OCI-LY1 (cell line): ENCODE results near the gene INTS15.
A peak's percentile ranks its signal among the peaks of the same experiment; 100 is the strongest.
"Not testable (repeated sequence)": the region's sequence is repeated elsewhere in the genome, so short reads cannot be mapped to it uniquely, and the experiment has no call there.

Experiments used
- H2AFZ ChIP-seq: fragments of 200-600 bp; sonication (generic), shearing (Covaris generic); 2 replicates; pipeline ENCODE4 v1.6.0; 2014; ENCODE audit warnings: antibody characterized with exemption, mild to moderate bottlenecking, low read length
- H3F3A ChIP-seq: fragments of 200-600 bp; sonication (generic), shearing (Covaris generic); 2 replicates; pipeline ENCODE4 v1.6.0; 2014; ENCODE audit warnings: mild to moderate bottlenecking, antibody characterized with exemption, low read length, moderate library complexity; ENCODE audit not compliant: insufficient read depth
- H3K27ac ChIP-seq: fragments of 200-600 bp; sonication (generic); 2 replicates; pipeline ENCODE4 v1.5.1; 2014; ENCODE audit warnings: low read length, mixed run types, mild to moderate bottlenecking, low read depth; ENCODE audit not compliant: poor library complexity, severe bottlenecking
- H3K27me3 ChIP-seq: fragments of 200-600 bp; sonication (generic); 2 replicates; pipeline ENCODE4 v1.6.0; 2014; ENCODE audit warnings: antibody characterized with exemption, mild to moderate bottlenecking, low read length, moderate library complexity; ENCODE audit not compliant: insufficient read depth
- H3K36me3 ChIP-seq: fragments of 200-600 bp; sonication (generic); 2 replicates; pipeline ENCODE4 v1.6.1; 2014; ENCODE audit warnings: mild to moderate bottlenecking, antibody characterized with exemption, low read length, moderate library complexity, mixed read lengths; ENCODE audit not compliant: insufficient read depth
- H3K4me1 ChIP-seq: fragments of 200-600 bp; sonication (generic); 2 replicates; pipeline ENCODE4 v1.5.1; 2014; ENCODE audit warnings: mild to moderate bottlenecking, low read length, moderate library complexity; ENCODE audit not compliant: insufficient read depth, severe bottlenecking
- H3K4me2 ChIP-seq: fragments of 200-600 bp; sonication (generic), shearing (Covaris generic); 2 replicates; pipeline ENCODE4 v1.6.1; 2014; ENCODE audit warnings: low read length
- H3K4me3 ChIP-seq: fragments of 200-600 bp; sonication (generic); 2 replicates; pipeline ENCODE4 v1.5.1; 2014; ENCODE audit warnings: low read length, low read depth, mild to moderate bottlenecking, mixed read lengths; ENCODE audit not compliant: poor library complexity, severe bottlenecking
- H3K79me2 ChIP-seq: fragments of 200-600 bp; shearing (Covaris generic); 2 replicates; pipeline ENCODE4 v1.6.1; 2016; ENCODE audit warnings: mixed run types, low read length, mixed read lengths; ENCODE audit not compliant: insufficient read depth
- H3K9ac ChIP-seq: fragments of 200-600 bp; sonication (generic), shearing (Covaris generic); 2 replicates; pipeline ENCODE4 v1.6.1; 2014; ENCODE audit warnings: mild to moderate bottlenecking, low read length, mixed read lengths
- H3K9me2 ChIP-seq: fragments of 200-600 bp; sonication (generic), shearing (Covaris generic); 2 replicates; pipeline ENCODE4 v1.6.1; 2014; ENCODE audit warnings: low read depth, mild to moderate bottlenecking, low read length, mixed read lengths
- H3K9me3 ChIP-seq: fragments of 200-600 bp; shearing (Covaris generic); 2 replicates; pipeline ENCODE4 v1.6.1; 2014; ENCODE audit warnings: low read length, mixed read lengths
- H4K20me1 ChIP-seq: fragments of 200-600 bp; sonication (generic), shearing (Covaris generic); 2 replicates; pipeline ENCODE4 v1.6.0; 2016; ENCODE audit warnings: mild to moderate bottlenecking, low read length; ENCODE audit not compliant: insufficient read depth
- CTCF ChIP-seq: fragments of 200-600 bp; sonication (generic), shearing (Covaris generic); IDR thresholded peaks from 2 replicates; pipeline ENCODE4 v1.5.1; 2017; ENCODE audit warnings: mild to moderate bottlenecking, antibody characterized with exemption, low read length, moderate library complexity, mixed read lengths
- EZH2 ChIP-seq: fragments of 200-600 bp; sonication (generic), shearing (Covaris generic); IDR thresholded peaks from 2 replicates; pipeline ENCODE4 v1.8.0; 2017; ENCODE audit warnings: borderline replicate concordance, mixed run types, mild to moderate bottlenecking, antibody characterized with exemption, low read length, moderate library complexity, mixed read lengths

INTS15 gene

DNA sequence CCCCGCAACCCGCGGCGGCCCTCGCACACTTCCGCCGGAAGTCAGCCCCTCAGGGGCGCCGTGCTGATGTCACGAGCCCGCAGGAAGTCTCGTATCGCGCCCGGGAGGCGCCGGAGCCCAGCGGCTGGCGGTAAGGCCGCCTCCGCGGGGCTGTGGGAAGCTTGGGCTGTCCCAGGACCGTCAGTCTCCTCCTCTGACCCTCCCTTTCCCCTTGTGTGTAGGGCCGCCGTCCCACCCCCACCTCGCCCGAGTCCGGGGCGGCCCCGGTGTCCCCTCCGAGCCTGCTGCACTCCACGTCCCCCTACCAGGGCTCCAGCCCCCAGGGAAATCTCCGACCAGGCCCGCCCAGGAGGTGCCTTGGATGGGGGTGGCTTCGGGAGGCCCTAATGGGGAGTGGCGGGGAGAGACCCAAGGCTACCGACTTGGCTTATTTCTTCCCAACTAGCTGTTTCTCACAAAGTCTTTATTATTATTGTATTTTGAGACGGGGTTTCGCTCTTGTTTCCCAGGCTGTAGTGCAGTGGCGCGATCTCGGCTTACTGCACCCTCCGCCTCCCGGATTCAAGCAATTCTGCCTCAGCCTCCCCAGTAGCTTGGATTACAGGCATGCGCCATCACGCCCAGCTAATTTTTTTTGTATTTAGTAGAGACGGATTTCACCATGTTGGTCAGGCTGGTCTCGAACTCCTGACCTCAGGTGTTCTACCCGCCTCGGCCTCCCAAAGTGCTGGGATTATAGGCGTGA is 12.3 kb upstream of the INTS15 start, which contains the start of gene ZDHHC4:
ZDHHC4 (plus strand) TSS at position 86 of the 745 bp plus-strand sequence. CDS start 3,108 bp downstream, outside the sequence.
- Histone ChIP-seq H3K27ac (peak within 1 kb of the TSS; percentile 51), H2AFZ (no peak within 1 kb of the TSS), H3K4me1 (peaks cover 26% of the 10 kb centered on the region)

GRCh38 chr7:6578114-6579084 is 11.4 kb upstream of the INTS15 start:
- Histone ChIP-seq H3K27me3 (no peaks in the 10 kb centered on the region), H3K36me3 (peaks cover 34% of the 10 kb centered on the region), H3K79me2 (no peaks in the 10 kb centered on the region), H3K9me3 (no peaks in the 10 kb centered on the region), H3K9ac (peak overlapping the region; percentile 86; the same call in 1 of the 2 replicates), H3K4me2 (peak overlapping the region; percentile 62), H4K20me1 (no peaks in the 10 kb centered on the region), H3K9me2 (no peaks in the 10 kb centered on the region), H3K4me3 (peak overlapping the region; percentile 76), H3F3A (no peaks in the 10 kb centered on the region), H2AFZ (no peak overlapping the region), H3K4me1 (peaks cover 26% of the 10 kb centered on the region), H3K27ac (peak overlapping the region; percentile 51)
- TF ChIP-seq CTCF (no peak), EZH2 (no peak)

More for the DNA sequence above, 12.3 kb upstream of the INTS15 start, which contains the start of gene ZDHHC4:
- Histone ChIP-seq H3K4me3 (peak within 1 kb of the TSS; percentile 76), H3K79me2 (no peaks in the 10 kb centered on the region), H3K9me2 (no peaks in the 10 kb centered on the region), H4K20me1 (no peaks in the 10 kb centered on the region), H3K4me2 (peak within 1 kb of the TSS; percentile 62), H3K36me3 (peaks cover 26% of the 10 kb centered on the region), H3F3A (no peaks in the 10 kb centered on the region), H3K27me3 (no peaks in the 10 kb centered on the region), H3K9me3 (no peaks in the 10 kb centered on the region), H3K9ac (peak within 1 kb of the TSS; percentile 86)
- no peak for TF ChIP-seq CTCF
- no peak for TF ChIP-seq EZH2

- H3K4me1 ChIP-seq = peaks cover 26% of the 10 kb centered on the region
- H3K4me3 ChIP-seq = no peak overlapping the region
- H3K9me2 ChIP-seq = no peaks in the 10 kb centered on the region
- TF ChIP-seq CTCF = no peak
- TF ChIP-seq EZH2 = no peak
- no peaks in the 10 kb centered on the region for H4K20me1 ChIP-seq
- H3K4me2 ChIP-seq = no peak overlapping the region
- no peaks in the 10 kb centered on the region for H3K27me3 ChIP-seq
- H3K9ac ChIP-seq = no peak overlapping the region
- no peaks in the 10 kb centered on the region for H3K9me3 ChIP-seq
- peaks cover 45% of the 10 kb centered on the region for H3K36me3 ChIP-seq
- H3K27ac ChIP-seq = no peak overlapping the region
- no peaks in the 10 kb centered on the region for H3K79me2 ChIP-seq
- H2AFZ ChIP-seq = no peak overlapping the region
- H3F3A ChIP-seq = no peaks in the 10 kb centered on the region
Observed at GRCh38 chr7:6579446-6579845, 10.4 kb upstream of the INTS15 start.

DNA sequence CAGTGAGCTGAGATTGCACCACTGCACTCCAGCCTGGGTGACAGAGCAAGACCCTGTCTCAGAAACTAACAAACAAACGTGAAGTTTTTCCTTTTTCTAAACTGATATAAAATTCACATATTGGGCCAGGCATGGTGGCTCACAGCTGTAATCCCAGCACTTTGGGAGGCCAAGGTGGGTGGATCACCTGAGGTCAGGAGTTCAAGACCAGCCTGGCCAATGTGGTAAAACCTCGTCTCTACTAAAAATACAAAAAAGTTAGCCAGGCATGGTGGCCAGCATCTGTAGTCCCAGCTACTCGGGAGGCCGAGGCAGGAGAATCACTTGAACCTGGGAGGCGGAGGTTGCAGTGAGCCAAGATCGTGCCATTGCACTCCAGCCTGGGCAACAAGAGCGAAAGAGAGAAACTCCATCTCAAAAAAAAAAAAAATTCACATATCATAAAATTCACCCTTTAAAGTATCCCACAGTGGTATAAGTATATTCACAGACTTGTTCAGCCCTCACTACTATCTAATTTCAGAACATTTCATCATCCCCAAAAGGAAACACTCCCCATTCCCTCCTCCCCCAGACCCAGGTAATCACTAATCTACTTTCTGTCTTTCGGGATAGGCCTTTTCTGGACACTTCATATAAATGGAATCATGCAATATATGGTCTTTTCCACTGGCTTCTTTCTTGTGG is 3.9 kb upstream of the INTS15 start:
- not testable (repeated sequence) for H3K27me3 ChIP-seq, H3K9ac ChIP-seq, H3K79me2 ChIP-seq, H3K9me3 ChIP-seq, H2AFZ ChIP-seq, H3F3A ChIP-seq, H3K27ac ChIP-seq, H3K9me2 ChIP-seq, H3K4me2 ChIP-seq, H4K20me1 ChIP-seq, H3K4me3 ChIP-seq
- Histone ChIP-seq H3K4me1 (peaks cover 24% of the 10 kb centered on the region), H3K36me3 (peaks cover 71% of the 10 kb centered on the region)
